H9 (cell line): ENCODE measurements around the gene HRC. TPM values are rescaled to one million over a fixed set of nuclear protein-coding genes. Genes with fewer than 3 reads are reported as not detected.

ENCODE experiments used
- DNase-seq: peaks from one replicate; pipeline ENCODE4 v3.0.0-alpha.2; 2017
- H2AFZ ChIP-seq: one replicate; pipeline ENCODE4 v1.6.1; 2013; ENCODE audit warnings: mild to moderate bottlenecking, low read length, control low read depth, moderate library complexity
- H2AK5ac ChIP-seq: 2 replicates; pipeline ENCODE4 v1.6.1; 2013; ENCODE audit warnings: low read length, control low read depth, mixed read lengths; ENCODE audit not compliant: insufficient read length
- H2BK120ac ChIP-seq: one replicate; pipeline ENCODE4 v1.6.1; 2013; ENCODE audit warnings: low read depth, mild to moderate bottlenecking, low read length, control low read depth, inconsistent platforms; ENCODE audit not compliant: poor library complexity, severe bottlenecking
- H2BK12ac ChIP-seq: 2 replicates; pipeline ENCODE4 v1.6.1; 2013; ENCODE audit warnings: low read length, control low read depth, mixed read lengths, low read depth; ENCODE audit not compliant: insufficient read length
- H2BK15ac ChIP-seq: 2 replicates; pipeline ENCODE4 v1.6.1; 2013; ENCODE audit warnings: low read depth, low read length, control low read depth
- H2BK20ac ChIP-seq: one replicate; pipeline ENCODE4 v1.6.1; 2013; ENCODE audit warnings: low read depth, mild to moderate bottlenecking, low read length, control low read depth, inconsistent platforms; ENCODE audit not compliant: poor library complexity, severe bottlenecking
- H2BK5ac ChIP-seq: 2 replicates; pipeline ENCODE4 v1.6.1; 2013; ENCODE audit warnings: low read length, control low read depth, mixed read lengths; ENCODE audit not compliant: insufficient read length
- H3K14ac ChIP-seq: 2 replicates; pipeline ENCODE4 v1.6.1; 2013; ENCODE audit warnings: low read length, control low read depth; ENCODE audit not compliant: insufficient read depth
- H3K18ac ChIP-seq: 2 replicates; pipeline ENCODE4 v1.6.1; 2013; ENCODE audit warnings: low read depth, mild to moderate bottlenecking, mixed read lengths, low read length, control low read depth; ENCODE audit not compliant: insufficient read length
- H3K23ac ChIP-seq: 2 replicates; pipeline ENCODE4 v1.6.1; 2013; ENCODE audit warnings: low read length, control low read depth, mixed read lengths, low read depth; ENCODE audit not compliant: insufficient read length
- H3K23me2 ChIP-seq: 2 replicates; pipeline ENCODE4 v1.6.1; 2013; ENCODE audit warnings: low read depth, mild to moderate bottlenecking, mixed read lengths, low read length, control low read depth; ENCODE audit not compliant: insufficient read length, poor library complexity, severe bottlenecking
- H3K27ac ChIP-seq: 2 replicates; pipeline ENCODE4 v1.5.1; 2013; ENCODE audit warnings: low read length, control low read depth, mixed read lengths, low read depth; ENCODE audit not compliant: insufficient read length
- H3K27me3 ChIP-seq: 2 replicates; pipeline ENCODE4 v1.6.1; 2013; ENCODE audit warnings: low read length, control low read depth, inconsistent platforms; ENCODE audit not compliant: insufficient read depth
- H3K4ac ChIP-seq: 2 replicates; pipeline ENCODE4 v1.6.1; 2013; ENCODE audit warnings: low read depth, mild to moderate bottlenecking, control low read depth, inconsistent platforms, low read length, moderate library complexity
- H3K4me1 ChIP-seq: 2 replicates; pipeline ENCODE4 v1.6.1; 2013; ENCODE audit warnings: low read length, control low read depth, inconsistent platforms; ENCODE audit not compliant: insufficient read depth
- H3K4me2 ChIP-seq: 2 replicates; pipeline ENCODE4 v1.6.1; 2013; ENCODE audit warnings: low read length, control low read depth, mixed read lengths; ENCODE audit not compliant: insufficient read length, insufficient read depth
- H3K56ac ChIP-seq: 2 replicates; pipeline ENCODE4 v1.6.1; 2013; ENCODE audit warnings: low read depth, mild to moderate bottlenecking, mixed read lengths, low read length, control low read depth; ENCODE audit not compliant: insufficient read length
- H3K79me1 ChIP-seq: 2 replicates; pipeline ENCODE4 v1.6.1; 2013; ENCODE audit warnings: low read depth, mild to moderate bottlenecking, moderate library complexity, low read length, control low read depth, inconsistent platforms; ENCODE audit not compliant: insufficient read depth, poor library complexity, severe bottlenecking
- H3K79me2 ChIP-seq: 2 replicates; pipeline ENCODE4 v1.6.1; 2013; ENCODE audit warnings: low read length, control low read depth, inconsistent platforms; ENCODE audit not compliant: insufficient read depth
- H3K9ac ChIP-seq: 2 replicates; pipeline ENCODE4 v1.6.1; 2013; ENCODE audit warnings: low read length, control low read depth, mixed read lengths; ENCODE audit not compliant: insufficient read length; ENCODE audit errors: extremely low read depth
- H3K9me3 ChIP-seq: one replicate; pipeline ENCODE4 v1.6.1; 2013; ENCODE audit warnings: low read depth, low read length, inconsistent platforms; ENCODE audit not compliant: control insufficient read depth
- H3T11ph ChIP-seq: one replicate; pipeline ENCODE4 v1.6.1; 2013; ENCODE audit warnings: mild to moderate bottlenecking, low read length, control low read depth, inconsistent platforms
- H4K20me1 ChIP-seq: one replicate; pipeline ENCODE4 v1.6.1; 2013; ENCODE audit not compliant: control insufficient read depth, insufficient read length, insufficient read depth
- H4K5ac ChIP-seq: 2 replicates; pipeline ENCODE4 v1.6.1; 2013; ENCODE audit warnings: low read depth, mild to moderate bottlenecking, mixed read lengths, low read length, control low read depth; ENCODE audit not compliant: insufficient read length
- H4K8ac ChIP-seq: replicated peaks from 2 replicates; pipeline ENCODE4 v1.6.1; 2013; ENCODE audit warnings: low read length, control low read depth, mixed read lengths, low read depth; ENCODE audit not compliant: insufficient read length
- H4K91ac ChIP-seq: 2 replicates; pipeline ENCODE4 v1.6.1; 2013; ENCODE audit warnings: low read depth, mild to moderate bottlenecking, moderate library complexity, mixed read lengths, low read length, control low read depth; ENCODE audit not compliant: insufficient read length
- H3K27ac Mint-ChIP-seq, 3 experiments: 2 replicates in 2 of 3; 3 replicates in 1 of 3; pipeline ENCODE4 v1.8.0; 2020 to 2021; ENCODE audit warnings: mixed read lengths in 3 of 3, mild to moderate bottlenecking in 1 of 3, moderate library complexity in 1 of 3
- H3K27me3 Mint-ChIP-seq: 2 replicates; pipeline ENCODE4 v1.8.0; 2021; ENCODE audit warnings: low read depth, mild to moderate bottlenecking, moderate library complexity, mixed read lengths
- H3K36me3 Mint-ChIP-seq, 3 experiments: 2 replicates in 2 of 3; 3 replicates in 1 of 3; pipeline ENCODE4 v1.8.0; 2020 to 2021; ENCODE audit warnings: low read depth in 3 of 3, mixed read lengths in 3 of 3; ENCODE audit not compliant: insufficient read depth in 1 of 3
- H3K4me1 Mint-ChIP-seq, 2 experiments: 2 replicates each; pipeline ENCODE4 v1.8.0; 2020; ENCODE audit warnings: mixed read lengths in 2 of 2
- H3K4me3 Mint-ChIP-seq, 2 experiments: 2 replicates in 1 of 2; 3 replicates in 1 of 2; pipeline ENCODE4 v1.8.0; 2020 to 2021; ENCODE audit warnings: mild to moderate bottlenecking in 2 of 2, mixed read lengths in 2 of 2, moderate library complexity in 1 of 2
- H3K9me3 Mint-ChIP-seq, 2 experiments: 2 replicates in 1 of 2; 3 replicates in 1 of 2; pipeline ENCODE4 v1.8.0; 2020; ENCODE audit warnings: mild to moderate bottlenecking in 2 of 2, mixed read lengths in 2 of 2, moderate library complexity in 1 of 2
- CTCF ChIP-seq: fragments of 200-600 bp; sonication (generic); conservative IDR thresholded peaks from 3 replicates; pipeline ENCODE4 v1.8.0; 2021; ENCODE audit warnings: antibody characterized with exemption, mild to moderate bottlenecking
- WGBS: extraction: QIAGEN DNeasy Blood & Tissue Kit; methylation state at CpG from one replicate; pipeline ENCODE4 v1.1.7; 2013; ENCODE audit warnings: missing lambda C conversion rate, low lambda C conversion rate, mixed read lengths; ENCODE audit not compliant: insufficient read length; ENCODE audit errors: extremely low coverage; 5-methylcytosine and 5-hydroxymethylcytosine counted together
- total RNA-seq: library from RNA; stranded (reverse); gene quantifications from 2 replicates; pipeline ENCODE4 v1.2.1, GENCODE V29; 2021

HRC gene
- total RNA-seq, 1 experiment from 2014 or later: 1.8 TPM

GRCh38 chr19:49167857-49168409, 12.7 kb upstream of the HRC start:
- Histone ChIP-seq H3K4me1 (no peaks in the 10 kb centered on the region), H2BK5ac (no peak overlapping the region), H3K9me3 (no peaks in the 10 kb centered on the region), H2BK120ac (no peak overlapping the region), H3K23me2 (no peaks in the 10 kb centered on the region), H3K4ac (no peak overlapping the region), H2AFZ (no peak overlapping the region), H3K56ac (no peak overlapping the region), H2BK15ac (no peak overlapping the region), H4K5ac (no peak overlapping the region), H2AK5ac (no peak overlapping the region), H3K23ac (no peak overlapping the region), H3K18ac (no peak overlapping the region), H3K79me2 (no peaks in the 10 kb centered on the region), H3T11ph (no peak overlapping the region), H3K14ac (no peak overlapping the region), H3K9ac (no peak overlapping the region), H3K27ac (no peak overlapping the region), H4K91ac (no peak overlapping the region), H4K8ac (no peak overlapping the region), H3K4me2 (no peak overlapping the region), H3K79me1 (no peaks in the 10 kb centered on the region), H4K20me1 (no peaks in the 10 kb centered on the region), H3K27me3 (no peaks in the 10 kb centered on the region), H2BK20ac (no peak overlapping the region), H2BK12ac (no peak overlapping the region)
- Mint-ChIP-seq H3K27me3 (no peaks in the 10 kb centered on the region; the same call in none of the 2 replicates), H3K4me3 (no peak overlapping the region), H3K4me1 (peaks cover 3 to 12% of the 10 kb centered on the region in 2 experiments; a peak in 3 of 4 replicates), H3K9me3 (no peaks in the 10 kb centered on the region), H3K27ac (no peak overlapping the region), H3K36me3 (peaks cover 0 to 6% (median 0%) of the 10 kb centered on the region in 3 experiments; a peak in 1 of 7 replicates)
- TF ChIP-seq CTCF: no peak
- no CpG with 5 or more reads among the region's 25 CpGs for WGBS
- no peak for DNase-seq
